Activated CD8-positive, alpha-beta memory T cell treated with anti-CD3 and anti-CD28 coated beads, Interleukin-2, amount 50 U/mL, for 4 hours (primary cell): ENCODE data around the gene KCNH5.

Source experiments
- DNase-seq: peaks from one replicate; pipeline ENCODE4 v3.0.0-alpha.2; 2020

The KCNH5 gene, protein sequence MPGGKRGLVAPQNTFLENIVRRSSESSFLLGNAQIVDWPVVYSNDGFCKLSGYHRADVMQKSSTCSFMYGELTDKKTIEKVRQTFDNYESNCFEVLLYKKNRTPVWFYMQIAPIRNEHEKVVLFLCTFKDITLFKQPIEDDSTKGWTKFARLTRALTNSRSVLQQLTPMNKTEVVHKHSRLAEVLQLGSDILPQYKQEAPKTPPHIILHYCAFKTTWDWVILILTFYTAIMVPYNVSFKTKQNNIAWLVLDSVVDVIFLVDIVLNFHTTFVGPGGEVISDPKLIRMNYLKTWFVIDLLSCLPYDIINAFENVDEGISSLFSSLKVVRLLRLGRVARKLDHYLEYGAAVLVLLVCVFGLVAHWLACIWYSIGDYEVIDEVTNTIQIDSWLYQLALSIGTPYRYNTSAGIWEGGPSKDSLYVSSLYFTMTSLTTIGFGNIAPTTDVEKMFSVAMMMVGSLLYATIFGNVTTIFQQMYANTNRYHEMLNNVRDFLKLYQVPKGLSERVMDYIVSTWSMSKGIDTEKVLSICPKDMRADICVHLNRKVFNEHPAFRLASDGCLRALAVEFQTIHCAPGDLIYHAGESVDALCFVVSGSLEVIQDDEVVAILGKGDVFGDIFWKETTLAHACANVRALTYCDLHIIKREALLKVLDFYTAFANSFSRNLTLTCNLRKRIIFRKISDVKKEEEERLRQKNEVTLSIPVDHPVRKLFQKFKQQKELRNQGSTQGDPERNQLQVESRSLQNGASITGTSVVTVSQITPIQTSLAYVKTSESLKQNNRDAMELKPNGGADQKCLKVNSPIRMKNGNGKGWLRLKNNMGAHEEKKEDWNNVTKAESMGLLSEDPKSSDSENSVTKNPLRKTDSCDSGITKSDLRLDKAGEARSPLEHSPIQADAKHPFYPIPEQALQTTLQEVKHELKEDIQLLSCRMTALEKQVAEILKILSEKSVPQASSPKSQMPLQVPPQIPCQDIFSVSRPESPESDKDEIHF

GRCh38 chr14:63045234-63045611 is at the start of gene KCNH5:
KCNH5 (minus strand) TSS chr14:63045458; CDS start chr14:63045186, 272 bp downstream.
- DNase-seq, result no peak

DNA sequence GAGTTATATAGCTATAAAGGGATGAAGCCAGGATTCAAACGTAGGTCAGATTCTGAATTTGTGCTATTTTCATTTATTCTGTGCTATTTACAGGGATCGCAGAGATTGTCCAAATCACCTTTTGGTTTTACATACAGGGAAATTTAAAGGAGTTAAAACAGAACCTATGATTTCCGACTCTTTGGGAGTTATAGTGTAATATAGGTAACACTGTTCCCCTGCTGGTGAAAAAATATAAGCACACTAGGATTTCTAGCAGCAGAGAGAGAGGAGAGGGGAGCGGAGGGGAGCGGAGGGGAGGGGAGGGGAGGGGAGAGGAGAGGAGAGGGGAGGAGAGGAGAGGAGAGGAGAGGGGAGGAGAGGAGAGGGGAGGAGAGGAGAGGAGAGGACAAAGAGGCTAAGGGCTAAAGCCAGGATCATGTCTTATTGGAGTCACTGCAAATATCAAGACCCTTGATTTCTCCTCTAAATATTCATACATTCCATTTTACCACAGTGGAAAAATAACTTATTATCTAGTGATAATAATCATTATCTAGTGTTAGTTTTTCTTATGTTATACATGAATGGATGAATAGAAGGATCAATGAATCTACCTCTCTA is 46.2 kb upstream of the KCNH5 start:
- no peak for DNase-seq

- DNase-seq, result no peak
Measured at GRCh38 chr14:63088865-63089264, 43.6 kb upstream of the KCNH5 start.

DNA sequence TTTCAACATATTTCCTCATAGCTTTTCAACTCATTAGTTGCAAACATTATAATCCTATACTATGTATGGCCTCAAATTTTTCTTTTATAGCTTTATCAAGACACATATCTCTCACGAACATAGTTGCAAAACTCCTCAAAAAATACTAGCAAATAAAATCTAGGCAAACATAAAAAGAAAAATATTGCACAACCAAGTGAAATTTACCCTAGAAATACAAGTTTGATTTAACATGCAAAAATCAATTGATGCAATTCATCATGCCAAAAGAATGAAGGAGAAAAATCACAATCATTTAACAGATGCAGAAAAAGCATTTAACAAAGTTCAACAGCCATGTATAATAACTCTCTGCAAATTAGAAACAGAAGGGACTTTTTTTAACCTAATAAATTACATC is 33.3 kb upstream of the KCNH5 start:
- DNase-seq, result no peak

DNA sequence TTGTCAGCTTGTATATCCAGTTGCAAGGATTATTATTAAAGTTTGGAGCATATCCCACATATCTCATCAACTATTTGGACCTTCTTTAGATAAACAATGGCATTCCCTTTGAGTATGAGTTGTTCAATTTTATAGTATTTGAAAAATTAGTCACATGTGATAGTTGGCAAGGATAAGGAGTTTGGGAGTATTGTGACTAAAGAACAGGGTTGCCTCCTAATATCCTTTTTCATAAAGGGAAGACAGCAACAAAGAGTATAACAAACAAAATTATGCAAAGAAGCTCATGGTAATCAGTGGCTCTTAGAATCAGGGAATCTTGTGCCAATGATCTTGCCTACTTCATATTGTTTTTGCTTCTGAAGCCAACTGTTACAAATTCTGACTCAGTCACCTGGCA is 31.2 kb upstream of the KCNH5 start:
- no peak for DNase-seq

- DNase-seq, result no peak
Measured at GRCh38 chr14:63055631-63056030, 10.4 kb upstream of the KCNH5 start.

DNA sequence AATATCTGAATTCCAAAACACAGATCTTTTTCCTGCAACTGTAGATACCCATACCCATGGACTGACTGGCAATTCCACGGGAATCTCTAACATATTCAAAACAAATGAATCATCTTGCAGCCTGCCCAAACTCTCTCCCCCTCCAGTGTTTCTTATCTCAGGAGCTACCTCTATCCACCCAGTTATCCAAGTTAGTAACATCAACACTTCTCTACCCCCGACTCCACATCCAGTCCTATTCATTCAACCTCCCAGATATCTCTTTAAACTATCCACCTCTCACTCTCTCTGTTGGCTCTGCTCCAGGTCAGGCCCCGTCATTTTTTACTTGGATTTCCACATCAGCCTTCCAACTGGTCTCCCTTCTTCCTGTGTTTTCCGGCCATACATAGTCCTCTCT is 6.7 kb upstream of the KCNH5 start:
- DNase-seq, result no peak

DNA sequence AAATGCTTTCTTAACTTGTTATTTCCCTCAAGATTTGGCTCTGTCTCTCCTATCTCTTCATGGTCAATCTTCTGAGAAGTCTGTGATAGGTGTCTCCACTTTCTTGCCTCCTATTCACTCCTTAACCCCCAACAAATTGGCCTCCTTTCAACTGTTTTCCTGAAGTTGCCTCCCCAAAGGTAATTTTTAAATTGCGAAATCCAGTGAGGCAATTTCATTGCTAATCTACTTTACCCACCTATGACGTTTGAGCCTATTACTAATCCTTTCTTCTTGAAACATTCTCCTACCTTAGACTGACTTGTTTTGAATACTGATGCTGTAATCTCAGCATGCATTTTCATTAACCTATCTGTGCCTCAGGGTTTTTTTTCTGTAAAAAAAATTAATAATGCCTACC is 6.0 kb upstream of the KCNH5 start:
- DNase-seq, result no peak

DNA sequence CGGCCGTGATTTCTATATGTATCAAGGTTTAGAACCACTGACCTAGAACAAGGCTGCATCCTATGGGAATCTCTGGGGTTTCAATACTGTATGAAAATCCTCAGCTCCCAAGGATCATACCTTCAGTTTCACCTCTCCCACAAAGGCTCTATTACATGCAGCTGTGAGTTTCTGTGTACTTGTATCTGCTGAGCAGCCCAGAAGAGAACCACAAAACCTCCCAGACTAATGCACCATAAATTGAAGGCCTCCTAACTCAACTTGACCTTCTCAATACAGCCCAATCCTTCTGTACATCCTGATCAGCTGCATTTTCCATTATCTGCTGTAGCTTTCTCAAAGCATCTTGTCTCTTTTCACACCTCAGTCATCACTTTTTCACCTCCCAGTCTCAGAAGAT is 5.4 kb upstream of the KCNH5 start:
- no peak for DNase-seq

- no peak for DNase-seq
Measured at GRCh38 chr14:63046339-63047268, 1.3 kb upstream of the KCNH5 start.

- no peak for DNase-seq
Measured at GRCh38 chr14:63045612-63046320, 508 bp upstream of the KCNH5 start.

DNA sequence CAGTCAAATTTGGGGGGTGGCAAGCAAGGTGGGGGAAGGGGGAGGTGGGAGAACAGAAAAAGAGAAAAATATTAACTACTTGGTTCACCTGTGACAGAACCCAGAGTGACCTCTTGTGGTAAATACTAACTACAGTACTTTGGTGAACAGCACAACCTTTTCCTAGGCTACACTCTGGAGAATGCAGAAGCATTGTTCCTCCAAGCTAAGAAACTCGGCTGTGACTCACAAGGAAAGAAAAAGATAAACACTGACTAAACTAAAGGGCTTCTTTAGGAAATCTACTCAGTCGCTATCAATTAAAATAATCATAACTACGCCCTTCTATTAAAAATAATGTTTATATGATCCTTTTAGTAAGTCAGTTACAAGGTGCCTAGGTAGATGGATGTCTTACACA is 5.4 kb downstream of the KCNH5 start:
- DNase-seq, result no peak

GRCh38 chr14:63032641-63033040 is 12.6 kb downstream of the KCNH5 start:
- no peak for DNase-seq

GRCh38 chr14:63032076-63032475 is 13.2 kb downstream of the KCNH5 start:
- no peak for DNase-seq

GRCh38 chr14:63030113-63030512 is 15.1 kb downstream of the KCNH5 start:
- DNase-seq, result no peak

GRCh38 chr14:63027719-63028118 is 17.5 kb downstream of the KCNH5 start:
- DNase-seq, result no peak

- DNase-seq, result no peak
Measured at GRCh38 chr14:63026491-63026890, 18.8 kb downstream of the KCNH5 start.

DNA sequence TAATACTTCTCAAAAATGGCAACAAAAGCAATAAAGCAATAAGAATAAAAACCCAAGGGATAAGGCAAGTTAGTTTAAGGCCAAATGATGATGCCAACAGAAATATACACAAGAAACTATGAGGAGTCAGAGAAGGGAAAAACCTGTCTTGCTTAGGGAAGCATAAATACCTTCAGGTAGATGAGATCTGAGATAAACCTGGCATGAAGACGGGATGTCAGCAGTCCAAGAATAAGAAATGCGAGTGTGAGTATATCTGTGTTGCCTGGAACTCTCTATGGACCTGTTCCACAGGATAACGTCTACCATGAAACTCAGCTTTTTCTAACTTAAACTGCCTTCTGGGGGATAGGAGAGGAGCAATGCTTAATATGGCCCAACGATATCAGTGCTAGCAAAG is 30.6 kb downstream of the KCNH5 start:
- DNase-seq, result no peak

GRCh38 chr14:63012171-63012570 is 33.1 kb downstream of the KCNH5 start:
- DNase-seq, result no peak

- DNase-seq, result no peak
Measured at GRCh38 chr14:63011623-63012022, 33.6 kb downstream of the KCNH5 start.

GRCh38 chr14:63009495-63009894 is 35.8 kb downstream of the KCNH5 start:
- no peak for DNase-seq

GRCh38 chr14:63006531-63006930 is 38.7 kb downstream of the KCNH5 start:
- no peak for DNase-seq
